ENCODE data around the gene EPHB1.

EPHB1 gene

GRCh38 chr3:134810052-134810435 lies 15.0 kb downstream of the EPHB1 start:
- peak; percentile 94 to 97 for DNase-seq

GRCh38 chr3:134810850-134811249 lies 15.8 kb downstream of the EPHB1 start:
- peak; percentile 11 to 48 for DNase-seq

DNA sequence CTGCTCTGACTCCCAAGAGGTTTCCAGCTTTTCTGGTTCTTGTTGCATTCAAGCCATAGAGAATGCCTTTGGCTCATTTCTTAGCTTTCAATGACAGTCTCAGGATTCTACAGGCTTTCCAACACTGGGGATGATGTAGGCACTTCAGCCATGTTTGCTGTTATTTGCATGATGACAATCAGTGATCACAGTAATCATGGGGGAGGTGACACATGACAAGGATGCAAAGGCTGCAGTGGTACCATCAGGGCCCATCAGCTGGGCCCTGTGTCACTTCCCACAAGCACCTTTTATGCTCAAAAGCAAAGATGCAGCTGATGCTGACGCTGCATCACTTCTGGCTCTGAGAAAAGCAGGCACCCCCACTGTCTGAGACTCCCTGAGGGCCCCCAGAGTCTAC lies 18.6 kb downstream of the EPHB1 start:
- peak in 1 of 2 experiments; percentile 26 for DNase-seq

DNA sequence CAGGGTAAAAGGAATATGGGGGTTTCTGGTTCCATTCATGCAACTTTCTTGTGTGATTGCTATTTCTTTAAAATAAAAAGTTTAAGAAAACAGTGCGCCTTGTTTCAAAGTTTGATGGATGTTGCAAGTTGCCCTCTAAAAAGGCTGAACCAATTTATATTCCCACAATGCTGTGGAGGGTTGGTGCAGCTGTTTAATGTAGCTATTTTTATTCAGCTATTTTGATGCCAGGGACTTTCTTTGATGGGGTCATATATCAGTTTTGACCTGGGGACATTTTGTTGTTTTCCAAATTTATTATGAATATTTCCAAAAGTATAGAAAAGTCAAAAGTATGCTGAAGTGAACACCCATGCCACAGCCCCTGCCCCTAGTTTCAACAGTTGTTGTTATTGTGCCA lies 20.5 kb downstream of the EPHB1 start:
- no peak for DNase-seq

- DNase-seq = no peak
Measured at GRCh38 chr3:134816623-134817022, 21.6 kb downstream of the EPHB1 start.

GRCh38 chr3:134817297-134817696 lies 22.2 kb downstream of the EPHB1 start:
- no peak for DNase-seq

GRCh38 chr3:134820994-134821393 lies 25.9 kb downstream of the EPHB1 start:
- DNase-seq = no peak

DNA sequence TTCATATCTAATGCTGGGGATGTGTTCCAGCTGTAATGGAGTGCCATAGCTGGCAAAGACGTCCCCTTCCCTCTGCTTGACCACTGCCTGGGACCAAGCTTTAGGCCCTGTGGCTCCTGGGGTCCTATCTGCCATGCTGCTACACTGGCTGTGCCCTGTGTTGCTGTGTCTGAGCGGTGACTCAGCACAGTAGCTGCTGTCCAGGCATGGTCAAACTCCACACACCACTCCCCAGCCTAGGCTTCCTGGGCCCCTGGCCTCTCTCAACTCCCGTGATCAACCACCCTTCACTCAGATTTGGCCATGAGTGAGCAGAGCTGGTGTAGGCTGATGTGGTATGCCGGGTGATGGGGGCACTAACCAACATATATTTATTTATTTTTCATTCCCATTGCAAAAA lies 27.0 kb downstream of the EPHB1 start:
- DNase-seq = no peak

DNA sequence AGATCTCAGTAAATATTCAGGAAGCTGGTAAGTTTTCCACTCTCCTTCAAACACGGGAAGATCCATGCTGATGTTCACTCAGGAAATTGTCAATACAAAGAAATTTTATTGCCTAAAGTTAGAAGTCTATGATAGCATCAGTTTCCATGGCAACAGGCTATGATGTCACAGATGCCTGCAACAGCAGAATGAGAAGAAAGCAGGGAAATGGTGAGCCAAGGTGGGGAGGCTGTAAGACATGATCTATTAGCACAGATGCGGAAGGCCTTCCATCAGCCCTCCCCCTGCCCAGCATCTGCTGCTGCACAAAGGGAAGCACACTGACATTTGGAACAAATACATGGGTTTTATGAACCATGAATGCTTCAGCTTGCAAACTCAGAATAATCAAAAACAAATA lies 28.6 kb downstream of the EPHB1 start:
- no peak for DNase-seq

GRCh38 chr3:134824791-134825190 lies 29.7 kb downstream of the EPHB1 start:
- no peak for DNase-seq

DNA sequence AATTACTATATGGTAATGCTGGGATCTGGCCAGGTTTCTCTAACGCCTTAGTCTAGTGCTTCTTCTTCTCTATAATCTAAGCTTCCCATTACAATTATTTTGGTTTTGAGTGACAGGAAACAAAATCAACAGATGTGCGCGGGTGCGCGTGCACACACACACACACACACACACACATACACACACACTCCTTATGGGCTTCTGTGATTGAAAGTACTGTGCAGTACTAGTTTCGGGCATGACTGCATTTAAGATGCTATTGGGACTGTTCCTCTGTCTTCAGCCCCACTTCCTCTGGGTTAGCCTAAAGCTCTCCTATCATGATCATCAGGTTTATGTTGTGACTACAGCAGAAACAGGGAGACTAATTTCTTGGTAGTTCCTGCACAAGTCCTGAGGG lies 32.2 kb downstream of the EPHB1 start:
- DNase-seq = no peak

GRCh38 chr3:134829721-134830120 lies 34.7 kb downstream of the EPHB1 start:
- no peak for DNase-seq

DNA sequence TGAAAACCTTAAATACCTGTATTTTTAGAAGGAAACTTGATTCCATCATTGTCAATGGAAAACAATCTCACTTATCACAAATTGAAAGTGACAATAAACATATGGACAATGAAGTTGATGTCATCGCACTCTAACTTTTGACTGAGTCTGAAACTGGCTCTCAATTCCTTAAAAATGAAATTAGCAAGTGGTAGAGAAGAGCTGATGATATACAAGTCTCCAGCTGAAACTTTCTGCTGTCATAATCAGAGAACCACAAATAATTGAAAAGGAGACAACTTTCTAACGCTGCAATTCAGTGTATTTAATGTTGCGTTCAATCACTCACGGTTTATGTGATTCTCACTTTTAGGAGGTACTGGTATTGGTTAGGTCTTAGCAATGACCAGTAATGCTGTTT lies 37.5 kb downstream of the EPHB1 start:
- DNase-seq = no peak

GRCh38 chr3:134833453-134834163 lies 38.5 kb downstream of the EPHB1 start:
- DNase-seq = no peak

DNA sequence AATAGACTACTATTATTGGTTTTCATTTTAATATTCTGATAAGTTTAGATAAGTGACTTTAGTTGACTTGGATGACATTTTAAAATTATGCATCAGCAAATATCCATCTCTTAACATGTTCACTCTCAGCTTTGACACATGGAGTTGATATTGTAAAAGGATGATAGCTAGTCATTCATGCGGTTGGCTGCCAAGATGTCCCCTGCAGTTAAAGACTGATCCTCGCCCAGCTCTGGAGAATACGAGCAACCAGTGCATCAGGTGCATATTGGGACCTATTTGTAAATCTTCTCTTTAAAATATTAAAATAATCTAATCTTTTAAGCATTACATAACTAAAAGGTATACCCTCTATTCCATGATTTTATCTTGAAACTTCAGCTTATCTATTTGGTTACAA lies 41.9 kb downstream of the EPHB1 start:
- DNase-seq = no peak

GRCh38 chr3:134838599-134838998 lies 43.5 kb downstream of the EPHB1 start:
- no peak for DNase-seq

GRCh38 chr3:134839422-134839821 lies 44.4 kb downstream of the EPHB1 start:
- no peak for DNase-seq

DNA sequence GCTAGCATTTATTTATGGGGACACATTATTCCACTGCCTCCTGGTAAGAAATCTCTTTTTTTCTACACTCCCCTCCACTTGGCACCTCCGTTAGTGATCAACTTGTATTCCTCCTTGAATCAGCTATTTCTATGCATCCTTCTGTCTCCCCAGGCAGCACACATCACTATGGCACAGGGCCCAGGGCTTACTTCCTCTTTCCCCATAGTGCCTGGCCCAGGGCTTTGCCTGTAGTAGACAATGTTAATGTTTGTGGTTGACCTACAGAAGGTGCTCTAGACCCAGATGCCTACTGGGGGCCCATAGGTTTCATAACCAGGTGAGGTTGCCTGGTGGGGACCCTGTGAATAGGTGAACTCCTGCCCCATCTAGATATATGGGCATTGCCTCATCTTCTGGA lies 44.9 kb downstream of the EPHB1 start:
- no peak for DNase-seq

GRCh38 chr3:134840459-134840858 lies 45.4 kb downstream of the EPHB1 start:
- no peak for DNase-seq

- no peak for DNase-seq
Measured at GRCh38 chr3:134846084-134846483, 51.0 kb downstream of the EPHB1 start.

- no peak for DNase-seq
Measured at GRCh38 chr3:134846911-134847317, 51.9 kb downstream of the EPHB1 start.

- DNase-seq = no peak
Measured at GRCh38 chr3:134847349-134847748, 52.3 kb downstream of the EPHB1 start.

- DNase-seq = no peak
Measured at GRCh38 chr3:134849561-134849960, 54.5 kb downstream of the EPHB1 start.

DNA sequence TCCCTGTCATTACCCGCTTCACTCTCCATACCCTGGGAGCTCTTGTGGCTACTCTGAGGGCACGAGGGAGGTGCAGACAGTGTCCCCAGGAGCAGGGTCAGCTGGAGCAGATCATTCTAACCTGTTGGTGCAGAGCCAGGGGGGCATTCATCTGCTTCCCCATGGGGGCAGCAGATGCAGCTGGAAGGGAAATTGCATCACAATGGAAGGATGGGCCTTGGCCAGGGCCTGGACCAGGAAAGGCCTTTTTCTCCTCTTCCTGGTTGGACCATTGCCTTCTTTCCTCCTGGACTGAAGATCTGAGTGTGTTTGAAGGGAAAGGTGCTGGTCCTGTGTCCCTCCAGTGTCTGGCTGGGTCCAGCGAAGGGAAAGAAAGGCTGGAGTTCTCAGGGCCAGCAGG lies 55.7 kb downstream of the EPHB1 start:
- DNase-seq = no peak

GRCh38 chr3:134852132-134852531 lies 57.1 kb downstream of the EPHB1 start:
- DNase-seq = no peak
